Endothelial cell of umbilical vein (primary cell): ENCODE data around the gene LCN6. TPM values are rescaled to one million over a fixed set of nuclear protein-coding genes. Genes with fewer than 3 reads are reported as not detected.

Experiments
- BruUV-seq: library from RNA; stranded (reverse); fragments of 400-500 nt; replicated peaks from 2 replicates; lab custom pipeline; 2021; lab: Mats Ljungman, UMichigan
- CTCF ChIA-PET: fragments of 300-600, 350-600 bp; sonication (Branson Sonifier 250); formaldehyde crosslinking; loops from one replicate; lab custom pipeline; 2021; ENCODE audit warnings: antibody characterized with exemption, inconsistent platforms; lab: Charles Lee
- POLR2A ChIA-PET: fragments of 300-600, 350-600 bp; sonication (Branson Sonifier 250); formaldehyde crosslinking; loops from one replicate; lab custom pipeline; 2021; ENCODE audit warnings: antibody characterized with exemption, inconsistent platforms; lab: Charles Lee
- DNase-seq: peaks from one replicate; pipeline ENCODE4 v3.0.0-alpha.2; 2011; ENCODE audit warnings: low read depth, low spot score
- FAIRE-seq: peaks from 2 replicates; lab custom pipeline; 2011; peaks lifted over from hg19 to GRCh38; lab: Jason Lieb, UNC
- H2AFZ ChIP-seq: 2 replicates; pipeline ENCODE4 v1.6.0; 2012; ENCODE audit warnings: low read depth, low read length, control low read depth, inconsistent platforms
- H3K27ac ChIP-seq: 2 replicates; pipeline ENCODE4 v1.5.1; 2011; ENCODE audit warnings: low read depth, mild to moderate bottlenecking, control low read depth, low read length, moderate library complexity; ENCODE audit not compliant: insufficient read depth
- H3K27me3 ChIP-seq, 2 experiments: 2 replicates each; pipeline versions ENCODE4 v1.6.0 to v1.6.1; 2011; ENCODE audit warnings: low read length in 2 of 2, mixed read lengths in 1 of 2; ENCODE audit not compliant: control insufficient read depth in 2 of 2, insufficient read depth in 2 of 2
- H3K36me3 ChIP-seq, 2 experiments: 2 replicates in 1 of 2; 3 replicates in 1 of 2; pipeline ENCODE4 v1.5.1; 2011; ENCODE audit warnings: low read length in 2 of 2, mild to moderate bottlenecking in 1 of 2, moderate library complexity in 1 of 2; ENCODE audit not compliant: control insufficient read depth in 2 of 2, insufficient read depth in 2 of 2; ENCODE audit errors: extremely low read depth in 1 of 2
- H3K4me1 ChIP-seq: 3 replicates; pipeline ENCODE4 v1.5.1; 2011; ENCODE audit warnings: mild to moderate bottlenecking, low read length; ENCODE audit not compliant: control insufficient read depth, insufficient read depth; ENCODE audit errors: extremely low read depth
- H3K4me2 ChIP-seq: 2 replicates; pipeline ENCODE4 v1.6.1; 2011; ENCODE audit warnings: low read length, control low read depth, mixed read lengths; ENCODE audit not compliant: insufficient read depth
- H3K4me3 ChIP-seq, 3 experiments: fragments of 200-600 bp in 1 of 3; sonication (generic), shearing (Covaris generic) in 1 of 3; replicated peaks in 1 of 3; 2 replicates each; pipeline ENCODE4 v1.5.1; 2011 to 2016; ENCODE audit warnings: control low read depth in 3 of 3, low read length in 3 of 3, mild to moderate bottlenecking in 2 of 3, inconsistent platforms in 1 of 3, low read depth in 1 of 3, moderate library complexity in 1 of 3; ENCODE audit not compliant: insufficient read depth in 1 of 3
- H3K79me2 ChIP-seq: 2 replicates; pipeline ENCODE4 v1.6.0; 2012; ENCODE audit warnings: low read length, inconsistent platforms; ENCODE audit not compliant: control insufficient read depth, insufficient read depth
- H3K9ac ChIP-seq: replicated peaks from 2 replicates; pipeline ENCODE3; 2011; ENCODE audit warnings: low read length, control low read depth; ENCODE audit not compliant: insufficient read depth; ENCODE audit errors: extremely low read depth
- H3K9me1 ChIP-seq: replicated peaks from 3 replicates; pipeline ENCODE4 v1.6.0; 2011; ENCODE audit warnings: mild to moderate bottlenecking, low read length; ENCODE audit not compliant: control insufficient read depth, insufficient read depth; ENCODE audit errors: extremely low read depth
- H3K9me3 ChIP-seq: replicated peaks from 2 replicates; pipeline ENCODE4 v1.5.1; 2012; ENCODE audit warnings: low read length, inconsistent platforms; ENCODE audit not compliant: control insufficient read depth, insufficient read depth
- H4K20me1 ChIP-seq: replicated peaks from 2 replicates; pipeline ENCODE3; 2011; ENCODE audit warnings: mild to moderate bottlenecking, low read length; ENCODE audit not compliant: control insufficient read depth, insufficient read depth; ENCODE audit errors: extremely low read depth
- EZH2 ChIP-seq: IDR thresholded peaks from 2 replicates; pipeline ENCODE4 v1.6.1; 2012; ENCODE audit warnings: borderline replicate concordance, low read depth, mild to moderate bottlenecking, moderate library complexity, low read length, inconsistent platforms; ENCODE audit not compliant: severe bottlenecking
- FOS ChIP-seq: IDR thresholded peaks from 2 replicates; pipeline ENCODE4 v1.6.1; 2011; ENCODE audit warnings: mild to moderate bottlenecking, low read length, moderate library complexity, borderline replicate concordance; ENCODE audit not compliant: insufficient read depth
- GATA2 ChIP-seq: IDR thresholded peaks from 2 replicates; pipeline ENCODE4 v1.7.0; 2011; ENCODE audit warnings: low read depth, mild to moderate bottlenecking, moderate library complexity, mixed read lengths, low read length; ENCODE audit not compliant: insufficient read length, insufficient read depth
- JUN ChIP-seq: IDR thresholded peaks from 2 replicates; pipeline ENCODE4 v1.6.1; 2011; ENCODE audit warnings: borderline replicate concordance, low read depth; ENCODE audit not compliant: insufficient read length, insufficient read depth
- MYC ChIP-seq: IDR thresholded peaks from one replicate; pipeline ENCODE4 v1.6.1; 2011; ENCODE audit warnings: mild to moderate bottlenecking, low read depth, low read length
- POLR2A ChIP-seq: IDR thresholded peaks from 2 replicates; pipeline ENCODE4 v1.6.1; 2012; ENCODE audit warnings: low read depth, mild to moderate bottlenecking, control low read depth, low read length
- POLR2AphosphoS5 ChIP-seq: IDR thresholded peaks from 2 replicates; pipeline ENCODE4 v1.6.1; 2012; ENCODE audit warnings: low read depth, mild to moderate bottlenecking, control low read depth, low read length, moderate library complexity; ENCODE audit not compliant: insufficient read depth
- dilution Hi-C: fragments of 300-500 bp; cut with MboI; formaldehyde crosslinking; loops from one replicate; pipeline ENCODE4 v1.15.0; 2019; ENCODE audit warnings: low sequenced_read_pairs; ENCODE audit not compliant: extremely low pct_ligation_motif_present
- intact Hi-C: fragments of 100-400 bp; cut with micrococcal nuclease; formaldehyde crosslinking; loops from one replicate; pipeline ENCODE4 v1.10.0; 2022
- polyA plus RNA-seq, 4 experiments: library from polyadenylated mRNA; depleted of rRNA in 3 of 4; stranded (reverse) in 3 of 4; unstranded in 1 of 4; fragments of >200 nt; gene quantifications; 2 replicates each; pipeline versions ENCODE4 v1.2.1 to v1.2.3, GENCODE V29; 2011 to 2012; ENCODE audit warnings: missing spikeins in 1 of 4
- total RNA-seq: library from RNA; stranded (reverse); gene quantifications from 2 replicates; pipeline ENCODE4 v1.2.3, GENCODE V29; 2021
- TF ChIP-seq, protein P1 (sequence below): IDR thresholded peaks from 2 replicates; pipeline ENCODE4 v1.6.1; 2011; ENCODE audit not compliant: insufficient read depth, insufficient read length

Gene LCN6
- total and polyA plus RNA-seq, 2 donors (not counting 3 experiments of a cell fraction or from before 2014, with no cell fraction given): 0.17 TPM; not detected in 1

DNA sequence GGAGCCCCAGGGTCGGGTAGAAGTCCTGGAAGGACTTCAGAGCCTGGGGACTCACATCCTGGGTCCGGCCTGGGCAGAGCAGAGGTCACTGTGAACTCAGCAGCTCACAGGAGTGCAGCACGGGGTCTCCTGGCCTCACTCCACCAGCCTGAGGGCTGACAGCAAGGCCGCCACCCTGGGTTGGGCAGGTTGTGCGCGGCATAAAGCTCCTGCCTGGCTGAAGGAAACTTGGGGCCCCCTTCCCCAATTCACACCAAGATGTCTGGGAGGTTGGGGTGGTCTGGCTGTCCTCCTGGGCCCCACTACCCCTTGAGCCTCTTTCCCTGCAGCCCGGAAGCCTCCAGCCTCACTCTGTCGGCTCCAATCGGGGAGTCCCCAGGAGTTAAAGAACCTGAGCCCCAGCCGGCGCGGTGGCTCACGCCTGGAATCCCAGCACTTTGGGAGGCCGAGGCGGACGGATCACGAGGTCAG lies 13.9 kb upstream of the LCN6 start:
- no peak for DNase-seq
- no peaks in the 10 kb centered on the region for H3K4me1 ChIP-seq
- no peaks in the 10 kb centered on the region for H3K36me3 ChIP-seq
- H3K27me3 ChIP-seq: no peaks in the 10 kb centered on the region
- H3K9me1 ChIP-seq: no peaks in the 10 kb centered on the region
- POLR2A ChIA-PET: no interaction called here
- no peaks in the 10 kb centered on the region for H3K9me3 ChIP-seq
- dilution Hi-C loops (no loop called here), intact Hi-C loops (no loop called here)
- CTCF ChIA-PET: interaction anchor here (0.7 kb wide), 1 partner anchor 17 kb away, joined by 3 read pairs; no protein-coding TSS in a partner anchor
- no peak overlapping the region for H3K4me3 ChIP-seq
- no peak overlapping the region for H3K9ac ChIP-seq
- no peak for TF ChIP-seq POLR2AphosphoS5
- no peak for FAIRE-seq
- no TSS peak for BruUV-seq
- H2AFZ ChIP-seq: no peak overlapping the region
- no peak overlapping the region for H3K27ac ChIP-seq
- no peaks in the 10 kb centered on the region for H3K79me2 ChIP-seq
- H4K20me1 ChIP-seq: no peaks in the 10 kb centered on the region
- H3K4me2 ChIP-seq: no peak overlapping the region

DNA sequence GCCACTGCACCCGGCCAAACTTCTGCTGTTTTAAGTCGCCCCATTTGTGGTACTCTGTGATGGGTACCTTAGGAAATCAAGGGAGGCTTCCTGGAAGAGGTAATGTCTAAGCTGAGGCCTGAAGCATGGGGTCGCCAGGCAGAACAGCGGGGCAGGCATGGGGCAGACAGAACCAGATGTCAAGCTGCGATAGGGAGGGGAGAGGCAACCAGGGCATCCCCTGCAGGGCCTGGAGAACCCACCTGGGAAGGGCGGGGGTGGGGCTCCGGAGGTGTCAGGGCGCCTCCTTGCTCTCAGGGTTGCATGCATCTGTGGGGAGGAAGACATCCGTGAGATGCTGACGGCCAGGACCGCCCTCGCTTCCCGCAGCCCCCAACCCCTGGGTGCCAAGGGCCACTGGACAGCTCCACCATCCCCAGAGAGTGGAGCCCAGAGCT lies 13.2 kb upstream of the LCN6 start:
- POLR2A ChIA-PET: no interaction called here
- no peak for FAIRE-seq
- dilution Hi-C loops: no loop called here

More for the DNA sequence above, 13.2 kb upstream of the LCN6 start:
- BruUV-seq: no TSS peak
- H3K27ac ChIP-seq: no peak overlapping the region
- H3K36me3 ChIP-seq: no peaks in the 10 kb centered on the region
- H3K9ac ChIP-seq: no peak overlapping the region
- intact Hi-C loops: no loop called here
- no peak overlapping the region for H2AFZ ChIP-seq
- no peaks in the 10 kb centered on the region for H4K20me1 ChIP-seq
- no peaks in the 10 kb centered on the region for H3K27me3 ChIP-seq
- no peak for DNase-seq
- H3K4me2 ChIP-seq: no peak overlapping the region
- H3K4me3 ChIP-seq: no peak overlapping the region
- CTCF ChIA-PET: interaction anchor here (0.6 to 0.9 kb wide), 5 partner anchors 16 to 268 kb away, joined by 3 to 7 read pairs (median 3); no protein-coding TSS in a partner anchor
- no peaks in the 10 kb centered on the region for H3K4me1 ChIP-seq
- TF ChIP-seq, protein P1, sequence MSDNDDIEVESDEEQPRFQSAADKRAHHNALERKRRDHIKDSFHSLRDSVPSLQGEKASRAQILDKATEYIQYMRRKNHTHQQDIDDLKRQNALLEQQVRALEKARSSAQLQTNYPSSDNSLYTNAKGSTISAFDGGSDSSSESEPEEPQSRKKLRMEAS: no peak
- TF ChIP-seq FOS (no peak), GATA2 (no peak), MYC (no peak), POLR2A (no peak), POLR2AphosphoS5 (no peak), JUN (no peak), EZH2 (no peak)
- no peaks in the 10 kb centered on the region for H3K9me3 ChIP-seq
- H3K9me1 ChIP-seq: no peaks in the 10 kb centered on the region
- no peaks in the 10 kb centered on the region for H3K79me2 ChIP-seq
